Measurements from ENCODE around the gene MAP3K20. TPM values are rescaled to one million over a fixed set of nuclear protein-coding genes. Genes with fewer than 3 reads are reported as not detected.
"Not testable (repeated sequence)": the region's sequence is repeated elsewhere in the genome, so short reads cannot be mapped to it uniquely, and the experiment has no call there.

Gene MAP3K20
- total RNA-seq, 1 experiment from 2014 or later = 7.2 TPM

DNA sequence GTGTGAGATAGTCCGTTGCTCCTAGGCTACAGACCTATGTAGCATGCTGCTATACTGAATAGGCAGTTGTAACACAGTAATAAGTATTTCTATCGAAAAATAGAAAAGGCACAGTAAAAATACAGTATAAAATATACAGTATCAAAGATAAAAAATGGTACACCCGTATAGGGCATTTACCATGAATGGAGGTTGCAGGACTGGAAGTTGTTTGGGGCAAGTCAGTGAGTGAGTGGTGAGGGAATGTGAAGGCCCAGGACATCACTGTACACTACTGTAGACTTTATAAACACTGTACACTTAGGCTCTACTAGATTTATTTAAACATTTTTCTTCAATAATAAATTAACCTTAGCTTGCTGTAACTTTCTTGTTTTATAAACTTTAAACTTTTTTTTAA, 3.5 kb downstream of the MAP3K20 start:
- in situ Hi-C loops (cut with HindIII; ENCODE audit: low sequenced_read_pairs) = no loop called here
- DNase-seq (ENCODE audit: low spot score) = no peak

DNA sequence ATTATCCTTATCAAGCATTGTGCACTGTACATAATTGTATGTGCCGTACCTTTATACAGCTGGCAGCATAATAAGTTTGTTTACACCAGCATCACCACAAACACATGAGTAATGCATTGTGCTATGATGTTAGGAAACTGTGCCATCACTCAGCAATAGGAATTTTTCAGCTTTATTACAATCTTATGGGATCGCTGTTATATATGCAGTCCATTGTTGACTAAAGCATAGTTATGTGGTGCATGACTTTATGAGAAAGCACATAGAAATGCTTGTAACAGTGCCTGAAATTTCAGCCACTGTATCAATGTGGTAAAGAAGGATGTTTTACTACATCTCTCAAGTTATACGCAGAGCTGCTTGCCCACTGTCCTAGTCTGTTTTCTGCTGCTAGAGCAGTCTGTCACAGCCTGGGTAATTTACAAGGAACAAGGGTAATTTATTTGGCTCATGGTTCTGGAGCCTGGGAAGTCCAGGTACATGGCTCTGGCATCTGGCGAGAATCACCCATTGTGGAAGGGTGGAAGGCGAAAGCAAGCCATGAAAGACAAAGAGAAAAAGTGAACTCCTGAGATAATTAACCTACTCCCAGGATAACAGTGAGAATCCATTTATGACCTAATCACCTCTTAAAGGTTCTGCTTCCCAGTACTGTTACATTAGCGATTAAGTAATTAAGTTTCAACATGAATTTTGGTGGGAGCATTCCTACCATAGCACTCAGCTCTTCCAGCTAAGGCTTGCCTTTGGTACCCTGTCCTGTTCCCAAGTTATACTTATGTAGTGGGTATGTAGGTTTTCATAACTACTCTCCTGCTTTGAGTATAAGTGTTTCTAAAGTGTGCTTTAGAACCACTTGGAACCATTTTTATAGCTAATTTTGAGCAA, 4.6 kb downstream of the MAP3K20 start:
- DNase-seq (ENCODE audit: low spot score) = no peak
- in situ Hi-C loops (cut with HindIII; ENCODE audit: low sequenced_read_pairs) = no loop called here

GRCh38 chr2:173086518-173087213, 11.0 kb downstream of the MAP3K20 start:
- in situ Hi-C loops (cut with HindIII; ENCODE audit: low sequenced_read_pairs) = no loop called here
- no peak for DNase-seq (ENCODE audit: low spot score)

DNA sequence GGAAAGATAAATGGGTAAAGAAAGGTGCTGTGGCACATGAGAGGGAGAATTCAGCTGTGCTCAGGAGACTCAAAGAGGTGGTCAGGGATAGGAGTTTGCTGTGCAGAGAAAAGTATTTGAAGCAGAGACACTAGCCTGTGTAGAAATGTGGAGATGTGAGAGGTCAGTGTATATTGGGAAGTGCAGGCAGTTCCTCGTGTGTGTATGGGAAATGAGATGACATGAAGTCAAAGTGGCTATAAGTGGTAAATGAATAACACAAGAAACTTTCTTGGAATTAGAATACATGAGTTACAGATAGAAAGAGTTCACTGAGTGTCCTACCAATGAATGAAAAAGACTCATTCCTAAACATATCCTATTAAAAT, 11.6 kb downstream of the MAP3K20 start:
- in situ Hi-C loops (cut with HindIII; ENCODE audit: low sequenced_read_pairs) = no loop called here
- DNase-seq (ENCODE audit: low spot score) = no peak

GRCh38 chr2:173087793-173088496, 12.3 kb downstream of the MAP3K20 start:
- DNase-seq (ENCODE audit: low spot score) = no peak
- in situ Hi-C loops (cut with HindIII; ENCODE audit: low sequenced_read_pairs) = no loop called here

- no peak for DNase-seq (ENCODE audit: low spot score)
- in situ Hi-C loops (cut with HindIII; ENCODE audit: low sequenced_read_pairs) = no loop called here
These were observed 14.7 kb downstream of the MAP3K20 start for GRCh38 chr2:173090276-173090877.

DNA sequence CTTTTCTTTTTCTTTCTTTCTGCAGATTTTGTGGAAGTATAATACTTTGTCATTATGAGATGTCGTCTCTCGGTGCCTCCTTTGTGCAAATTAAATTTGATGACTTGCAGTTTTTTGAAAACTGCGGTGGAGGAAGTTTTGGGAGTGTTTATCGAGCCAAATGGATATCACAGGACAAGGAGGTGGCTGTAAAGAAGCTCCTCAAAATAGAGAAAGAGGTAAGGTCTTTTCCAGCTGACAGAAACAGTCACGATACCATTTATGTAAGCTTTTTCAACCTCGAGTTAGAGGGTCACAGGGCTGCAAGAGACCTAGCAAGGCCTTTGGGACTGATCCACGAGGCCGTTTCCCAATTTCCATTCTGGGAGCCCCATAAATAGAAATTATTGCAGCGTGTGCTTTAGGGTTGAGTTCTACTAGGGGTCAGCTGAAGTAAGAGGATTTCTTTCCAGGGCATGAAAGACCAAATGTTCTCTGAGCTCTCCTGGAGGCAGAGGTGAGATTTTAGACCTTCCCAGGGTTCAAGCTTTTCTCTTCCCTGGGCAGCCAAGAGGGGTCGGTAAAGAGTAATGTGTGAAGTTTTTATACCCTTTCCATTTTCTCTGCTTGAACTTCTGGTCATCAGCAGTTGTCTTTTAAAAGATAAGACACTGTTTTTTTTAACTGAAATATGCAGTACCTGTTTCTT, 15.5 kb downstream of the MAP3K20 start:
- DNase-seq (ENCODE audit: low spot score) = no peak
- in situ Hi-C loops (cut with HindIII; ENCODE audit: low sequenced_read_pairs) = no loop called here

DNA sequence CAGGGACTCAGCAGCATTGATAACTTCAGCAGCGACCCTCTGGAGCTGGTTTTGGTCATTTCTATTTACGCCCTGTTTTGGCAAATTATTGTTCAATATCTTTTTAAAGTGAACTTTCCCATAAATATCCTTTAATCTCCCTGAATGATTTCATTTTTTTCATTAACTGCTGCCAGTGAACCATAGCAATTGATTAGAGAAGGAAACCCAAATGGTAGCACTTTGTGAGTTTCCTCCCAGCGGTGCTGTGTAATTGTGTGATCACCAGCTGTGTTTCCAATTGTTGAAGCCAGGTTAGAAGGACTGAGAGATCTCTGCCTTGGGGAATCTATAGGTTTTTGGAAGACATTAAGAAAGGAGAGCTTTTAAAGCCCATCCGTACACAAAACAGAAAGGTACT, 16.3 kb downstream of the MAP3K20 start:
- in situ Hi-C loops (cut with HindIII; ENCODE audit: low sequenced_read_pairs) = no loop called here
- DNase-seq (ENCODE audit: low spot score) = no peak

DNA sequence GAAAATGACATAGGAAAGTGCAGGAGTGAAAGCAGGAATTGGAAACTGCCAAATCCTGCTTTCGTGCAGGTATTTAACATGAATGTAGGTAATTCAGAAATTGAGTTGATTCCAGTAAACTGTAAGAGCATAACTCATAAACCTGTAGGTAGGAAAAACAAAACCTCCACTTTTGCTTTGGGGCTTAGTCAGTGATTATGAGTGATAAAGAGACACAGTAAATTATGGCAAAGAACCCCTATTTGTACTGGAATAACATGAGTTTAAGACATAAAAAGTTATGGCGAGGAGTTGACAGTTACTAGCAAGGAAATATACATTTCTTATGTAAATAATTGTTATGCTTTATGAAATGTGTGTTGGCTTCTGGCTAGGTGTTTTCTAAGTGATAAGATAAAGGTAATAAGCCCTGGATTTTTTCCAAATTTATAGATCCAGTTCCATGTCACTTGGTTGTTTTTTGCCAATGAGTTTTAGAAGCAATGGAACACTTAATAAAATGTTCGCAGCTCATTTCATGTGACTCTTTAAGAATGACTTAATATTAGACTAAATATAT, 17.3 kb downstream of the MAP3K20 start:
- no peak for DNase-seq (ENCODE audit: low spot score)
- in situ Hi-C loops (cut with HindIII; ENCODE audit: low sequenced_read_pairs) = no loop called here

- DNase-seq (ENCODE audit: low spot score); in situ Hi-C loops (cut with HindIII; ENCODE audit: low sequenced_read_pairs): not testable (repeated sequence)
These were observed 18.0 kb downstream of the MAP3K20 start for GRCh38 chr2:173093617-173094016.

DNA sequence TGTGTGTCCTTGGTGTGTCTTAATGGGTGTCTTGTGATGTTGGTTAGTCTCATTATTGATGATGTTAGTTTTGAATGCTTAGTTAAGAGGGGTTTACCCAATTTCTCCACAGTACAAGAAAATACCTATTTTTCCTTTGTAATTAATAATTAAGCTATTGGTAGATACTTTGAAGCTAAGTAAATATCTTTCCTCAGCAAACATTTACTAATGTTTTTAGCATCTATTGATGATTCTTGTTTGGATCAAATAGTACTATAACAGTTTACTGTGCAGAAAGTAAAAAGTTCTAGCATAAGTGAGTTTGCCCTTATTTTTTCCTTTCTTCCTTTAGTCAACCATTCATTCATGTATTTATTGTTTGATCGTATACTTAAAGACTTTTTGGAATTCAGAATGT, 19.1 kb downstream of the MAP3K20 start:
- in situ Hi-C loops (cut with HindIII; ENCODE audit: low sequenced_read_pairs) = no loop called here
- DNase-seq (ENCODE audit: low spot score) = no peak

DNA sequence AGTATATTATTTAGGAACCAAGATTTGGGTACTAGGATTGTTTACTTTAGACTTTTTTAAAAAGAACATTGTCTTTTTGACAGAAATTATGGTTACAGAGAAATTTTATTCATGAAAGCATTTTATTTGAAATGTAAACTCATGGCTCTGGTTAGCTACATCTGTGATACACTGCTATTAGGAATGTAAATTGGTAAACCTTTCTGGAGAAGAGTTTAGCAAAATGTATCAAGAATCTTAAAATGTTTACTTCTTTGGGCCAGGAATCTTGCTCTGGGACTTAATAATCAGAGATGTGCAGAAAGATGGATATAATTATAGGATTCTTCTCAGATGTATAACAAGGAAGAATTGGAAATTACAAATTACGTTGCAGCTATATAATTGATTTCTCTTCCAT, 19.7 kb downstream of the MAP3K20 start:
- DNase-seq (ENCODE audit: low spot score) = no peak
- in situ Hi-C loops (cut with HindIII; ENCODE audit: low sequenced_read_pairs) = no loop called here

GRCh38 chr2:173099271-173099670, 23.6 kb downstream of the MAP3K20 start:
- no peak for DNase-seq (ENCODE audit: low spot score)
- in situ Hi-C loops (cut with HindIII; ENCODE audit: low sequenced_read_pairs) = no loop called here

DNA sequence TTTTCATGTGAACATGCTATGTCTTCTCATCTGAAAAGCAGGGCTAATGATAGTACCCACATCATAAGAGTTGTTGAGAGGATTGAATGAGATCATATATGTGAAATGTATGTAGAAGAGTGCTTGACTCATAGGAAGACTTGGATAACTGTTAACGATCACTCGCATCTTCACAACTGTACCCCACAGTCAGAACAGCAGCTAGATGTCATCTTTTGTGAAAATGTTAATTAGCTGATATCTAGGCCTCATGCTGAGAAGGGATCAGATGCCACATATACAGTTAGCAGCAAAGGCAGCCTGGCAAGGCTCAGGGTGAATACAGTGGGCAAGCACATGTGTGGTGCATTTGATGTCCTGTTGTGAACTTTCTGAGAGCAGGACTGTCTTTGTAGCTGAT, 24.2 kb downstream of the MAP3K20 start:
- in situ Hi-C loops (cut with HindIII; ENCODE audit: low sequenced_read_pairs) = no loop called here

GRCh38 chr2:173101687-173102086, 26.0 kb downstream of the MAP3K20 start:
- in situ Hi-C loops (cut with HindIII; ENCODE audit: low sequenced_read_pairs) = no loop called here
- no peak for DNase-seq (ENCODE audit: low spot score)

More for the DNA sequence above, 24.2 kb downstream of the MAP3K20 start:
- no peak for DNase-seq (ENCODE audit: low spot score)

DNA sequence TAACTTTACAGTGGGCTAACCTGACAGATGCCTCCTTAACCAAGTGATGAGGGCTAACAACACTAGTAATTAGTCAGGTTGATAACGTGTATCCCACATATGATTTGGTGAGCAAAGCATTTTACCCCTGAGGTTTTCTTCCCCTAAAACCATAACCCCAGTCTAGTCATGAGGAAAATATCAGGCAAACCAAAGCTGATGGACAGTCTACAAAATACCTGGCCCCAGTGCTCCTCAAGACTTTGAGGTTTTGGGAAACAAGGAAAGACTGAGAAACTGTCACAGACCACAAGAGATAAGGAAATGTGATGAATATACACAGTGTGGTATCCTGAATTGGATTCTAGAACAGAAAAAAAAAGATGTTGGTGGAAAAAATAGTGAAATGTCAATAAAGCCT, 28.5 kb downstream of the MAP3K20 start:
- no peak for DNase-seq (ENCODE audit: low spot score)

DNA sequence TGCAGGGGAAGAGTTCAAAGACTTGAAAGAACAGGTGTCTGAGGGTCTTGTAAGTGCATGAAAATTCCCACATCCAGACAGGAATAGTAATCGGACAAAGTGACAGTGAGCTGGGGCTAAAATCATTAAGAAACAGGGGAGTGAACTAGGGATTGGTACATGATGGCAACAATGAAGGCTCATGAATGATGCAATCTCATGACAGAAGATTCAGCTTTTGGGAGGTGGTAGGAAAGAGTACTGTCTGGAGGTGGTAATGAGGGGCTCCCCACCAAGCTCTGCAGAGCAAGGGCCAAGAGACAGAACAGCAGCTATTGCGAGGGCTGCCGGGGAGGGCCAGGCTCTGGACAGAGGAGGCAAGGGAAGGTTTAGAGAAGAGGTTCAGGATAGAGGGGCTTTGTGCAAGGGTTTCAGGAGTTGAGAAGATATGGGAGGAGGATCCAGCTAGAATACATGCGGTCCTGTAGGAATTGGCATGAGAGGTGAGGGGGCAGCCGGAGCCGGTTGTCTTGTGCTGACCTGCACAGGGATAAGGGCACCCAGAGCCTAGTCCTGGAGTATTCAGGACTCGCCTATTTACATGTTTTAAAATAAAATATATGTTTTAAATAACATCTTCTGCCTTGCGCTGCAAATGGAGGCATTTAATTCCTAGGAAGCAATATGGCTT, 31.4 kb downstream of the MAP3K20 start:
- no peak for DNase-seq (ENCODE audit: low spot score)
- in situ Hi-C loops (cut with HindIII; ENCODE audit: low sequenced_read_pairs) = no loop called here

More for the DNA sequence above, 28.5 kb downstream of the MAP3K20 start:
- in situ Hi-C loops (cut with HindIII; ENCODE audit: low sequenced_read_pairs) = no loop called here

DNA sequence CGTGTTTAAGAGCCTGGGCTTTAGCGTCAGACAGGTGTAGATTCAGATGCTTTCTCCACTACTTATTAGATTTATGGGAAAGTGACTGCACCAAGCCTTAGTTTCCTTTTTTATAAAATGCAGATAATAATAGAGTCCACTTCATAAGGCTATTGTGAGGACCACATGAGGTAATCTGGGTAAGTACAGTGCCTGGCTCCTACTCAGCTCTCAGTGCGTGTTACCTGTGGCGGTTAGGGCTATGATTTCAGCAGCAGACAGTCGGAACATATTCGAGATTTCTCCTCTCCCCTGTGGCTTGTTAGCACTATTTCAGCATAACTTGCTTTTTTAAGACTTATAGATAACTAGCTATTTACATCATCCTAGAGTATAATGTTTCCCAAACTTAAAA, 32.0 kb downstream of the MAP3K20 start:
- in situ Hi-C loops (cut with HindIII; ENCODE audit: low sequenced_read_pairs) = no loop called here

More for the DNA sequence above, 32.0 kb downstream of the MAP3K20 start:
- DNase-seq (ENCODE audit: low spot score) = no peak

All from G401 (cell line).